GM18505 (cell line): Measurements from ENCODE around the gene TNFAIP8L1.

ENCODE experiments used
- ATAC-seq: cut with Tn5 transposase; IDR thresholded peaks from one replicate; pipeline ENCODE4 v1.9.1; 2021; ENCODE audit not compliant: unreplicated experiment
- POLR2A ChIP-seq: IDR thresholded peaks from 4 replicates; pipeline ENCODE4 v1.6.1; 2011; ENCODE audit warnings: borderline replicate concordance; ENCODE audit not compliant: insufficient read depth, insufficient read length; ENCODE audit errors: extremely low read depth

Gene TNFAIP8L1

DNA sequence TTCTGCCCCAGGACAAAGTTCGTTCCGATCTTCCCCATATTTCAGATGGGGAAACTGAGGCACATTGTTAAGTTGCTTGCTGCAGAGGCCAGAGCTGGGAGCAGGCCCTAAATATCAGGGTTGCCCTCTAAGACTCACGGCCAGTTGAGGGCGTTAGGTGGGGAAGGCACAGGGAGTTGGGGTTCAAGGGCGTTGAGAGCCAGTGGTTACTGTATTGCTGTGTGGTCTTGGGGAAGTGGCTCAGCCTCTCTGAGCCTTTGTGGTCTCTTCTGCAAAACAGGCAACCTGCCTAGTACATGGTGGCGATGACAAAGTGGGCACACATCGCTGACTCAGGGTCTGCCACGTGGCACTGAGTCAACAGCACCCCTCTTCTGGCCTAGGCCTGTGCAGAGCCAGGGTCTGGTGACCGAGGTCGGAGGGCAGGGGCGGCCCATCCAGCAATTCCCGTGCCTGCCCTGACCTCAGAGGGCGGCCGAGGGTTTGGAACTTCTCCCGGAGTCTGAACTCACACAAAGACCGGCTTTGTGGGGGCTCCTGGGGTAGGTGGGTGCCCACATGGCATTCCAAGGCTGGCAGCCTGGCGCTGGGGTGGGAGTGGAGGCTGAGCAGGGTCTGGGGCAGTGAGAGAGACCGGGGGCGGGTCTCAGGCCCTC is 10.2 kb downstream of the TNFAIP8L1 start:
- ATAC-seq: no peak
- TF ChIP-seq POLR2A: no peak

DNA sequence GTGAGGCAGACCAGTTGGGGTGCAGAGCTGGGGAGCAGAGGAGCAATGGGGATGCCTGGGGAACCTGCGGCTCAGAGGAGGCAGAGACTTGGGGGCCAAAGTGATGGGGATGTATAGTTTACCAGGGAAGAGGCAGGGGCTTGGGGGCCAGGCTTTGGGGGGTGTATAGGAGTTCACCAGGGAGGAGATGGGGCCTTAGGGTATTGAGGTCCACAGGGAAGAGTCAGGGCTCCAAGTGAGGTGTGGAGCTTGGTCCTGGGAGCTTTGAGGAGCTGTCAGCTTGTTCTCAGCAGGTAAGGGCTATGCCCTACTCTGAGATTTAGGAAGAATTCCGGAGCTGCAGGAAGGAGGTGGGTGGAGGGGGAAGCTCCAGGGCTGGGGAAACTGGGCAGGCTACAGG is 10.8 kb downstream of the TNFAIP8L1 start:
- TF ChIP-seq POLR2A: no peak
- ATAC-seq: no peak

DNA sequence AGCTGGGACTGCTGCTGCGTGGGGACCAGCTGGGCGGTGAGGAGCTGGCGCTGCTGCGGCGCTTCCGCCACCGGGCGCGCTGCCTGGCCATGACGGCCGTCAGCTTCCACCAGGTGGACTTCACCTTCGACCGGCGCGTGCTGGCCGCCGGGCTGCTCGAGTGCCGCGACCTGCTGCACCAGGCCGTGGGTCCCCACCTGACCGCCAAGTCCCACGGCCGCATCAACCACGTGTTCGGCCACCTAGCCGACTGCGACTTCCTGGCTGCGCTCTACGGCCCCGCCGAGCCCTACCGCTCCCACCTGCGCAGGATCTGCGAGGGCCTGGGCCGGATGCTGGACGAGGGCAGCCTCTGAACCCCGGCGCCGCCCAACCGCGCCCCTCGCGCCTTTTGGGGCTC is 12.8 kb downstream of the TNFAIP8L1 start:
- no peak for TF ChIP-seq POLR2A
- ATAC-seq: no peak

DNA sequence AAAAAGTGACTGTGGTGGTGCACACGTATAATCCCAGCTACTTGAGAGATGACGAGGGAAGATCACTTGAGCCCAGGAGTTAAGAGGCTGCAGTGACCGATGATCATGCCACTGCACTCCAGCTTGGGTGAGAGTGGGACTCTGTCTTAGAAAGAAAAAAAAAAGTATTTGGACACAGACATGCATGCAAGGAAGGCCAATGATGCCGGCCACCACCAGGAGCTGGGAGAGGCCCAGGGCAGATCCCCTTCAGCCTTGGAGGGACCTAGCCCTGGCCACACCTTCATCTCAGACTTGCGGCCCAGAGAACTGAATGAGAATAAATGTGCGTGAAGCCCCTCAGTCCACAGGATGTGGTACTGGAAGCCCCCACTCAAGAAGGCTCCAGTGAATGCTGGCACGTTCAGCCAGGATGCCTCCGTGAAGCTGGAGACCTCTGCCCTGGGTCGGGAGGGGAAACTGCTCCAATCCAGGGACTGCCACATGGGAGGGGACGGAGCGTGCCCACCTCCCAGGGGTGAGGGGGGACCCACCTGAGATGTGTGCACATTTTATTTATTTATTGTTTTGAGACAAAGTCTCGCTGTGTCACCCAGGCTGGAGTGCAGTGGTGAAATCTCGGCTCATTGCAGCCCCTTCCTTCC is 14.6 kb downstream of the TNFAIP8L1 start:
- ATAC-seq: no peak
- no peak for TF ChIP-seq POLR2A

DNA sequence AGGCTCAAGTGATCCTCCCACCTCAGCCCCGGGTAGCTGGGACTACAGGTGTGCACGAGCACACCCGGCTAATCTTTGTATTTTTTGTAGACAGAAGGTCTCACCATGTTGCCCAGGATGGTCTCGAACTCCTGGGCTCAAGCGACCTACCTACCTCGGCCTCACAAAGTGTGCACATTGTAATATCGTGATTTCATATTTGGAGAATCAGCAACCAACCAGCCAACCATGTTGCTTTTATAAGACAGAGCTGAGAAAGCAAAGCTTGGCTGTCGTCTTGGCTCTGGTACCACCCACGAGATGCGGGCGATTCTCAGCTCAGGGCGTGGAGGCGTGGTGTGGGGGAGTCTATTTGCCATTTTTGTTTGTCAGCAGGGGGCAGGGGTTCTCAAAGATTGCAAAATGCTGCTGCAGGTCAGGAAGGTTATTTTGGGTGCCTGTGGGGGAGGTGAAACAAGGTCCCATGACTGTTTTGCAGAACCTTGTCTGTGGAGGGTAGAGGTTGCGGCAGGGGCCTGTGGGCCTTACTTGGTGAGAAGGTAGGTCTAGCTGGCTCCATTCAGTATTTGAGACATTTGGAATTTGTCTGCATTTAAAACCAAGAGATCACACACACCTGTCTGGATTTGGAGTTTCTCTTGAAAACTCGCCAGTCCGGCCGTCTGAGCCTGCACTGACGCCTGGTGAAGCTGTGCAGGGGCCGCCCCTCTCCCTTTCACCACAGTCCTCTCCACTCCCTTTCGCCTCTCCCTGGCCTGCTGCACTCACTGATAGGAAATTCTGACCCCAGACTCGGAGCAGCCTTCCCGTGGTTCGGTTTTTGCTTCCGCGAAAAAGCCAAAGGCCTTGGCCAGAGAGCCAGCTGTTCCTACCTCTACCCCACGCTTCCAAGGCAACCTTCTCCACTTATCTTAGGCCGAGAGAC is 15.4 kb downstream of the TNFAIP8L1 start:
- no peak for ATAC-seq
- TF ChIP-seq POLR2A: no peak

DNA sequence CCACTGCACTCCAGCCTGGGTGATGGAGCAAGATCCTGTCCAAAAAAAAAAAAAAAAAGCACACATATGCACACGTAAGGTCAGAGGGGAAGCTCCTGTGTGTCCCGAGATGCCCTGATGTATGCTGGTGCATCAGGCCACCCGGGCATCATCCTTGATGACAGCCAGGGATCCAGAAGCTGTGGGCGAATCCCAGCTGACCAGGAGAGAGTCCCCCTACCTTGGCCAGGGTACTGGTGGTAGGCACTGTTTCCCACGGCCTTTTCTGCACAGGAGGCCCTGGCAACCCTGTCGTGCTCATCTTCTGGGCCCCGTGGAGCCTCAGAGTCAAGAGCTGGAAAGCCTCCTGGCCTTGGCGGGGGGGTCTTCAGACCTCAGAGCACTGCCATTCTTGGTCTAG is 16.8 kb downstream of the TNFAIP8L1 start:
- TF ChIP-seq POLR2A: no peak
- ATAC-seq: no peak

DNA sequence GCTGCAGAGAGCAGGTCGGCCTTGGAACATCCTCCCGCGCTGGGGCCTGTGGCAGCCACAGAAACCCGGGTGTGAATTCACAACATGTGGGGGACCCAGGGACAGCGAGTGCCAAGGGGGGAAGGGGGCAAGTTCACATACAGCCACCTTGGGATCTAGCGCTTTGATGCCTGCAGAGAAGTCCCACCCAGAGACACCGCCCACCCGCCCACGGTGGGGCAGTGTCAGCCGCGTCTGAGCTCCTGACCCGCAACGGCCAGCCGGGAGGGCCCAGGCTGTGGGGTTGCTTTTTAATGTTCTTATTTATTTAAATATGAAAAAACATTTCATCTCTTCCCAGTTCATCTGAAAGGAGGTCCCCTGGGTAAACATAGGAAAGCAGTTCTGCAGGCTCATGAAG is 17.9 kb downstream of the TNFAIP8L1 start:
- no peak for TF ChIP-seq POLR2A
- ATAC-seq: no peak

DNA sequence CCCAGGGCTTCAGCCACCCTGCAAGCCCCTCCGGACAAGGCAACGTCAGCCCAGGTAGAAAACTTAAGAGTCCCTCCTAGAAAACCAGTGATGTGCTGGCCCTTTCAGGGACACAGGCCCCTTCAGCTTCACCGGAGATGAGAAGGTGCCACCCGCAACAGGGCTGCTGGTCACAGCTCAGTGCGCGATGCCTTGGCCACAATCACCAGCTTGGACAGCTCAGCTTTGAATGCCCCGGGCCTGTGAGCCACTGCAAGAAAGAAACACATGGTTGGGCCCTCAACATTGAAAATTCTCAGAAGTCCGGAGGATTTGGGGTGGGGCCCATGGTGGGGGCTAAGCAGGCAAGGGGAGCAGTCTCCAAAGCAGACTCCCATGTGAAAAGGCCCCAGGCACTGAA is 18.5 kb downstream of the TNFAIP8L1 start:
- ATAC-seq: no peak
- no peak for TF ChIP-seq POLR2A

DNA sequence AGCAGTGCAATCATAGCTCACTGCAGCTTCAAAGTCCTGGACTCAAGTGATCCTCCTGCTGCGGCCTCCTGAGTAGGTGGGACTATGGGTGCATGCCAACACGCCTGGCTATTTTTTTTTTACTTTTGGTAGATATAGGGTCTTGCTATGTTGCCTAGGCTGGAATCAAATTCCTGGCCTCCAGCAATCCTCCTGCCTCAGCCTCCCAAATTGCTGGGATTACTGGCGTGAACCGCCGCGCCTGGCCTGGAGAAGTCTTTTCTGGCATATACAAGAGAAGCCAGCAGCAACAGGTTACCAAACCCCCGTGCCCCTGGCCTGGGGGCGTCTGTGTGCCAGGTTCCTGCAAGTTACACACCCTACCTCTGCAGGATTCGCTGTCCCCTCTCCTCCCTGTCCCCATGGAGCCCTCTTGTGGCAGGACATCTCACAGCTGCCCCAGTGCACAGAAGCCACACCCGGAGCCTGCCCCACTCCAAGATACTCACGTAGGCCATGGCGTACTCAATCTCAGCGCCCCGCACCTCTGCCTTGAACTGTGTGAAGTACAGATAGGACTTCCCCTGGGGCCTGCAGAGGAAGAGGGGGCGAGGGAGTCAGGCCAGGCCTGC is 21.0 kb downstream of the TNFAIP8L1 start:
- no peak for TF ChIP-seq POLR2A
- no peak for ATAC-seq

DNA sequence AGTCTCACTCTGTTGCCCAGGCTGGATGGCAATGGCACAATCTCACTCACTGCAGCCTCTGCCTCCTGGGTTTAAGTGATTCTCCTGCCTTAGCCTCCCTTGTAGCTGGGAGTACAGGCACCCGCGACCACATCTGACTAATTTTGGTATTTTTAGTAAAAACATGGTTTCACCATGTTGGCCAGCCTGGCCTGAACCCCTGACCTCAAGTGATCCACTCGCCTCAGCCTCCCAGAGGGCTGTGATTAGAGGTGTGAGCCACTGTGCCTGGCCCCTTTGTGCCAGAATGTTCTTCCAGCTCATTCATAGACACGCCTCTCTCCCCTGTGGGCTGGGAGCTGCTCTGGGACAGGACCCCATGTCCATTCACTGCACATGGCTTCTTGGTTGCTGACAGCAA is 21.7 kb downstream of the TNFAIP8L1 start:
- ATAC-seq: no peak
- no peak for TF ChIP-seq POLR2A

DNA sequence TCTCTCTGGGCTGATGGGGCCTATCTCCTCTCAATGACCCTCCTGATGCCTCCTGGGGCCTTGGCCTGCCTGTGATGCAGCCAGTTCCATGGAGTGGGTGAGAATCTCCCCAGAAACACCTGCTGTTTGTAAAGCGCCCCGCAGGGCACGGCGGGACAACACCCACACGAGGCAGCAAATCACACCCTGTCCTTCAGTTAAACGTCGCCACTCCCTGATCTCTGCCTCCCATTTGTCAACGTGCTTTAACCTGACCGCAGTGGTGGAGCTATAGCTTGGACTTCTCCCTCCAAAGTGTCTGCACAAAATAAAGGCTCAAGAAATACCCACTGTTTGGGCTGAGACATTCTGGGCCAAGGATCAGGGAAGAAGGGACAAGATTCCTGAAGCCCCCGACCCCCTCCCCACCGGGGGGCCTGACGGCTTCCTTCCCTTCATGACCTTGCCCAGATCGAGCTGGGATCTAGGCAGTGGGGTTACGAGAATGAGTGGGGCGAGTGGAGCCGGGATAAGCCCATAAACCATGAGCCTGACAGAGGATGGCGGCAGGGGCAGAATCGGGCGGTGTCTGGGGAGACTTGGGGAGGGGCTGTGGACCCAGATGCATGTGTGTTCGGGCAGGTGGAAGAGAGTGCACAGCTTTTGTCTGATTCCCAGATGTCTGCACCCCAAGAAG is 22.8 kb downstream of the TNFAIP8L1 start:
- TF ChIP-seq POLR2A: no peak
- ATAC-seq: no peak

DNA sequence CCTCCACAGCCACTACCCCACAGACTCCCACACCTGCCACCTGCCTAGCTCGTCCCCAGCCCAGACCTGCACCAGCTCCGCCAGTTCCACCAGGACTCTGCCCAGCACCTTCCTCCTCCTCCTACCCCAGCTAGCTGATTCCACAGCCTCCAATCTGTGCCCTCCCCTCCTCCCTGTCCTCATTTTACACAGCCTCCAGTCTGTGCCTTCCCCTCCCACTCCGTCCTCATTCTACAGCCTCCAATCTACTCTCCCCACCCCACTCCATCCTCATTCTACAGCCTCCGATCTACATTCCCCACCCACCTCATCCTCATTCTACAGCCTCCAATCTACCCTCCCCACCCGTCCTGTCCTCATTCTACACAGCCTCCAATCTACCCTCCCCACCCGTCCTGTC is 23.5 kb downstream of the TNFAIP8L1 start:
- no peak for ATAC-seq
- TF ChIP-seq POLR2A: no peak

DNA sequence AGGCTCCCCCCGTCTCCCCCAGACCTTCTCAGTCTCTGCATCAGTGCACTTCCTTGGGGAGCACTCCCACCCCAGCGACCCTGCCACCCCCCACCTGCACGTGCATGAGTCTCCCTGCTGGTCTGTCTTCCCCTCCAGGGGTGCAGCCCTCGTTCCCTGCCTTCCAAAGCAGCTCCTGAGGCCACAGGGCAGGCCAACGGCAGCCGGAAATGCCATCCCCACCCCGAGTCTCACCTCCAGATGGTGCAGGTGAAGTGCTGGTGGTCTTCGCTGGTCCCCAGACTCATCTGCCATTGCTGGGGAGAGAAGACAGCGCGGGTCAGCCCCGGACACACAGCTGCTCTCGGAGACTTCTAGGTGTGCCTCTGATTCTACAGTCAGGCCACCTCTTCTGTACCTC is 25.3 kb downstream of the TNFAIP8L1 start:
- ATAC-seq: no peak
- no peak for TF ChIP-seq POLR2A
